ENCODE data around the gene GHRL.

GRCh38 chr3:10249833-10250232 lies 42.9 kb downstream of the GHRL start:
- TF ChIP-seq EP300 (IDR thresholded peaks at IDR 0.05) (no peak), JUN (IDR thresholded peaks at IDR 0.05) (no peak), RNF2 (IDR thresholded peaks at IDR 0.05; ENCODE audit: borderline replicate concordance, low read depth) (no peak), POLR2A (IDR thresholded peaks at IDR 0.05; ENCODE audit: low read length) (no peak)
- TF ChIP-seq, protein P1, sequence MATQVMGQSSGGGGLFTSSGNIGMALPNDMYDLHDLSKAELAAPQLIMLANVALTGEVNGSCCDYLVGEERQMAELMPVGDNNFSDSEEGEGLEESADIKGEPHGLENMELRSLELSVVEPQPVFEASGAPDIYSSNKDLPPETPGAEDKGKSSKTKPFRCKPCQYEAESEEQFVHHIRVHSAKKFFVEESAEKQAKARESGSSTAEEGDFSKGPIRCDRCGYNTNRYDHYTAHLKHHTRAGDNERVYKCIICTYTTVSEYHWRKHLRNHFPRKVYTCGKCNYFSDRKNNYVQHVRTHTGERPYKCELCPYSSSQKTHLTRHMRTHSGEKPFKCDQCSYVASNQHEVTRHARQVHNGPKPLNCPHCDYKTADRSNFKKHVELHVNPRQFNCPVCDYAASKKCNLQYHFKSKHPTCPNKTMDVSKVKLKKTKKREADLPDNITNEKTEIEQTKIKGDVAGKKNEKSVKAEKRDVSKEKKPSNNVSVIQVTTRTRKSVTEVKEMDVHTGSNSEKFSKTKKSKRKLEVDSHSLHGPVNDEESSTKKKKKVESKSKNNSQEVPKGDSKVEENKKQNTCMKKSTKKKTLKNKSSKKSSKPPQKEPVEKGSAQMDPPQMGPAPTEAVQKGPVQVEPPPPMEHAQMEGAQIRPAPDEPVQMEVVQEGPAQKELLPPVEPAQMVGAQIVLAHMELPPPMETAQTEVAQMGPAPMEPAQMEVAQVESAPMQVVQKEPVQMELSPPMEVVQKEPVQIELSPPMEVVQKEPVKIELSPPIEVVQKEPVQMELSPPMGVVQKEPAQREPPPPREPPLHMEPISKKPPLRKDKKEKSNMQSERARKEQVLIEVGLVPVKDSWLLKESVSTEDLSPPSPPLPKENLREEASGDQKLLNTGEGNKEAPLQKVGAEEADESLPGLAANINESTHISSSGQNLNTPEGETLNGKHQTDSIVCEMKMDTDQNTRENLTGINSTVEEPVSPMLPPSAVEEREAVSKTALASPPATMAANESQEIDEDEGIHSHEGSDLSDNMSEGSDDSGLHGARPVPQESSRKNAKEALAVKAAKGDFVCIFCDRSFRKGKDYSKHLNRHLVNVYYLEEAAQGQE (IDR thresholded peaks at IDR 0.05) = no peak
